NCI-H2196 (cell line): ENCODE results near the gene DHX30.
"Not testable (repeated sequence)": the region's sequence is repeated elsewhere in the genome, so short reads cannot be mapped to it uniquely, and the experiment has no call there.

Experiments
- DNase-seq: peaks from one replicate; lab custom pipeline; 2025; ENCODE audit not compliant: unreplicated experiment; lab: John Stamatoyannopoulos, UW

The DHX30 gene

DNA sequence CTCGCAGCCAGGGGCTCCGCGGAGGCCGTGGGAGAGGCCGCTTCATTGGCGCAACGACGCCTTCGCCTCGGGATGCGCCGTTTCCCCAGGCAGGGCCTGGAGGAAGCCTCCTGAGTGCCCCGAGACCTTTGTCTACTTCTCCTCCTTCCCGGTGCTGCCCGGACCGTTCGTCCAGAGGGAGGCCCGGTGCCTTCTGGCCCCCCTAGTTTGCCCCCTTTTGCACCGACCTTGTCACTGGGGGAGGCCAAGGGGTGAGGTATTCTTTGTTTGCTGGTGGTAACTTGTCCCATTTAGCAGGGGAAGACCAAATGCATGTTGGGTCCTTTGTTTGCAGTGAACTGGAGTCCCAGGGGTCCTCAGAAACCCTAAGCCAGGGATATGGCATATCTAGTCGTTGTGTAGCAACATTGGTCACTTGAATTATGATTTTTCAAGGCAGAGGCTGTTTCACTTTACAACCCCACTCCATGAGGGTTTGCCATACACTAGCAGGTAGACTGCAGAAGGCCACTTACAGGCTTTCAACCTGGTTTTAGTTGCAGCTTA lies 615 bp downstream of the DHX30 start:
- no peak for DNase-seq

- DNase-seq, result no peak
These were observed 1.6 kb downstream of the DHX30 start for GRCh38 chr3:47804577-47804976.

DNA sequence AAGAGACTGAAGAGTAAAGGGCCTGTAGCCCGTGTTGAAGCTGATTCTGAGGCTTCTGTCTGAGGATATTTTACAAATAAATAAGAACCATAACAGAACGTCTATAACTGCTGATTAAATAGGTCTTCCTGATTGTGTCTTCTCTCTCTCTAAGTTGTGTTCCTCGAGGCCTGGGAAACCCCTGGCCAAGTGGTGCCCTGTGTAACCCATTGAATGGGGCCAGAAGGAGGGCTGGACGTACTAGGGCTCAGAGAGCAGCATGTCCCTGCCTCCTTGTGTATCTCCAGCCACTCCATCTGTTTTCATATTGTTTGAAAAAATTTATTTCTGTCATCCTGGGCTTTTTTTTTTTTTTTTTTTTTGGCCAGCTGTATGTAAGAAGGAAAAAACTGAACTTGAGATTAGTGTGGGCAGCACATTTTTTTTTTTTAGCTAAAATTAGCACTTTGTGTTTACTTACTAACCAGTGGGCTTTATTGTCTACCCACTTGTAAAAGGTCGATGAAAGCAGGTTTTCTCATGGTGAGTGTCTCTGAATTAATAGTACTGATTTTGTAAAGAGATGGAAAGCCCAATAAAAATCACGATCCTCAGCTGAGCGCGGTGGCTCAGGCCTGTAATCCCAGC lies 10.7 kb downstream of the DHX30 start:
- DNase-seq, result no peak

DNA sequence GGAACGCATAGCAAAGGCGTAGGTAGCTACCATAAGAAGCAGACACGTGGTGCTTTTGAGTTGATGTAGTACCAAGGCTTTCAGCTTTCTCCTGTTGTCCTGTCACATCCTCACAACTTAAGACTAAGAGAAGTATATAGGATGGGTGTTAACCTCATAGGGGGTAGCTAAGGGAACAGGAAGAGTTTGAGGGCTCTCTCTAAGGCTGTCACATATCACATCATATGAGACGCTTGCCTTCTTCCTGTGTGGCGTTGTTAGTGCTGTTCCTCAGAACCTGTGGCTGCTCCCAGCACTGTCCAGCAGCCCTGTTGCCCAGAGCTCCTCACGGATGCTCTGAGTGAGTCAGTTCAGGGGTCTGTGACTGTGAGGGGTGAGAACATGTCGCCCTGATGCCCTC lies 14.7 kb downstream of the DHX30 start:
- DNase-seq, result no peak

GRCh38 chr3:47824541-47825473 lies 21.9 kb downstream of the DHX30 start:
- DNase-seq, result peak; percentile 62

- DNase-seq, result no peak
These were observed 22.7 kb downstream of the DHX30 start for GRCh38 chr3:47825590-47825989.

DNA sequence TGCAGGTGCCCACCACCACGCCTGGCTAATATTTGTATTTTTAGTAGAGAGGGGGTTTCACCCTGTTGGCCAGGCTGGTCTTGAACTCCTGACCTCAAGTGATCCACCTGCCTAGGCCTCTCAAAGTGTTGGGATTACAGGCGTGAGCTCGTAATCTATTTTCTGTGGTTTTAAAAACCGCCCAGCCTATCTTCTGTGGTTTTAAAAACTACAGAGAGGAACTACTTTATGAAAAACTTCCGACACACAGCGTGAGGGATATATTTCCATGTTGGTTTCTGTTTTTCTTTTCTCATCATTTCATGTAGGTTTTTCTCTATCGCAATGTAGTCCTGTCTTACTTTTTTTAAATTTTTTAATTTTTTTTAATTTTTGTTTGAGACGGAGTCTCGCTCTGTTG lies 26.5 kb downstream of the DHX30 start:
- not testable (repeated sequence) for DNase-seq

GRCh38 chr3:47836986-47837385 lies 34.0 kb downstream of the DHX30 start:
- DNase-seq, result no peak

GRCh38 chr3:47838503-47838902 lies 35.6 kb downstream of the DHX30 start:
- DNase-seq, result no peak

- no peak for DNase-seq
These were observed 38.9 kb downstream of the DHX30 start for GRCh38 chr3:47841786-47842349.

DNA sequence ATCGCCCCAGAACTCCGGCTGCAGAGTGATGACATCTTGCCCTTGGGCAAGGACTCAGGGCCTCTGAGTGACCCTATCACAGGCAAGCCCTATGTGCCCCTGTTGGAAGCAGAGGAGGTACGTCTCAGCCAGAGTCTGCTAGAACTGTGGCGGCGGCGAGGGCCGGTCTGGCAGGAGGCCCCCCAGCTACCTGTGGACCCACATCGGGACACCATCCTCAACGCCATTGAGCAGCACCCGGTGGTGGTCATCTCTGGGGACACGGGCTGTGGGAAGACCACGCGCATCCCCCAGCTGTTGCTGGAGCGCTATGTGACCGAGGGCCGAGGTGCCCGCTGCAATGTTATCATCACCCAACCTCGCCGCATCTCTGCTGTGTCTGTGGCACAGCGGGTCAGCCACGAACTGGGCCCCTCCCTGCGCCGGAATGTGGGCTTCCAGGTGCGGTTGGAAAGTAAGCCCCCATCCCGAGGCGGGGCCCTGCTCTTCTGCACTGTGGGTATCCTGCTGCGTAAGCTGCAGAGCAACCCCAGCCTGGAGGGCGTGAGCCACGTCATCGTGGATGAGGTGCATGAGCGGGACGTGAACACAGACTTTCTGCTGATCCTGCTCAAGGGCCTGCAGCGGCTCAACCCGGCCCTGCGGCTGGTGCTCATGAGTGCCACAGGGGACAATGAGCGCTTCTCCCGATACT lies 43.4 kb downstream of the DHX30 start:
- no peak for DNase-seq

- DNase-seq, result no peak
These were observed 43.9 kb downstream of the DHX30 start for GRCh38 chr3:47846880-47847248.

DNA sequence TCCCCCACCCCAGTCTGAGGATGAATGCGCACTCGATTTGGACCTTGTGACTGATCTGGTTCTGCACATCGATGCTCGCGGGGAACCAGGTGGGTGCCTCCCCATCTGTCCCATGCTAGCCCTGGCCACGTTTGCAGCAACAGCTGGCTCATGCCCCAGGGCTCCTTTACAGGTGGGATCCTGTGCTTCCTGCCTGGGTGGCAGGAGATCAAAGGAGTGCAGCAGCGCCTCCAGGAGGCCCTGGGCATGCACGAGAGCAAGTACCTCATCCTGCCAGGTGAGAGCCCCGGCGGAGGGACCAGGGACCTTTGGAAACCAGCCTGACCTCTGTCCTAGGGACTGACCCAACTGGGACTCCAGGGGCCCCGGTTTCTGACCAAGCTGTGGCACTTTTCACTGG lies 44.3 kb downstream of the DHX30 start:
- no peak for DNase-seq

DNA sequence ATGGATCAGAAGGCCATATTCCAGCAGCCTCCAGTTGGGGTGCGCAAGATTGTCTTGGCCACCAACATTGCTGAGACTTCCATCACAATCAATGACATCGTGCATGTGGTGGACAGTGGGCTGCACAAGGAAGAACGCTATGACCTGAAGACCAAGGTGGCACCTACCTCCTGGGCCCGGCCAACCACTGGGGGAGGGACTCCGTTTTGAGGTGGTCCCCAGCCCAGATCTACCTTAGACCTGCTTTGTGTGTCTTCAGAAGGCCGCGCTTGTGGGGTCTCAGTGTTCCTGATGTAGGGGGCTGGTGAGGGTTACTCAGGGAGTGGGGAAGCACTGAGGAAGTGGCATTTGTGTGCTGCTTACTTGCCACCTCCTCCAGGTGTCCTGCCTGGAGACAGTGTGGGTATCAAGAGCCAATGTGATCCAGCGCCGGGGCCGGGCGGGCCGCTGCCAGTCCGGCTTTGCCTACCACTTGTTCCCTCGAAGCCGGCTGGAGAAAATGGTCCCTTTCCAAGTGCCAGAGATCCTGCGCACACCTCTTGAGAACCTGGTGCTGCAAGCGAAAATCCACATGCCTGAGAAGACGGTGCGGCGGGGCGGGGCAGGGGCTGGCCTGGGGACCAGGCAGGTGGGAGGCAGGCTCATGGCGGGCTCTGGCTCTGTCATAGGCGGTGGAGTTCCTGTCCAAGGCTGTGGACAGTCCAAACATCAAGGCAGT lies 45.0 kb downstream of the DHX30 start:
- no peak for DNase-seq

DNA sequence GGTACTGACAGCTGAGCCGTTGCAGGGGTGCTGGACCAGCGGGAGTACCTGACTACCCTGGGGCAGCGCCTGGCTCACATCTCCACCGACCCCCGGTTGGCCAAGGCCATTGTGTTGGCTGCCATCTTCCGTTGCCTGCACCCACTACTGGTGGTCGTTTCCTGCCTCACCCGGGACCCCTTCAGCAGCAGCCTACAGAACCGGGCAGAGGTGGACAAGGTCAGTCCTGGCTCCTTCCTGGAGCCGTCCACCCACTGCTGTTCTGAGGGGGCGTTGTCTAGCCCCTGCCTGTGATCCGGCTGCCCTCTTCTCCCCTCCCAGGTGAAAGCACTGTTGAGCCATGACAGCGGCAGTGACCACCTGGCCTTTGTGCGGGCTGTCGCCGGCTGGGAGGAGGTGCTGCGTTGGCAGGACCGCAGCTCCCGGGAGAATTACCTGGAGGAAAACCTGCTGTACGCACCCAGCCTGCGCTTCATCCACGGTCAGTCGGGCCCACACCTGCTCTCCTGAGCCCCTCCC lies 45.7 kb downstream of the DHX30 start:
- DNase-seq, result no peak

DNA sequence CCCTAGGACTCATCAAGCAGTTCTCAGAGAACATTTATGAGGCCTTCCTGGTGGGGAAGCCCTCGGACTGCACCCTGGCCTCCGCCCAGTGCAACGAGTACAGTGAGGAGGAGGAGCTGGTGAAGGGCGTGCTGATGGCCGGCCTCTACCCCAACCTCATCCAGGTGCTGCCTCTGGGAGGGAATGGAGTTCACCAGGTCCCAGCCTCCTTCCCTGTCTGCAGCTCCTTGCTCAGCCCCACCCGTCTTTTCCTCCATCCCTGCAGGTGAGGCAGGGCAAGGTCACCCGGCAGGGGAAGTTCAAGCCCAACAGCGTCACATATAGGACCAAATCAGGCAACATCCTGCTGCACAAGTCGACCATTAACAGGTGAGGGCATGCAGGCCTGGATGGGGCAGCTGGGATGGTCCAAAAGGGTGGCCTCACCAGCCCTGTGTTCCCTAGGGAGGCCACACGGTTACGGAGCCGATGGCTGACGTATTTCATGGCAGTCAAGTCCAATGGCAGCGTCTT lies 46.3 kb downstream of the DHX30 start:
- no peak for DNase-seq

- DNase-seq, result no peak
These were observed 47.0 kb downstream of the DHX30 start for GRCh38 chr3:47849699-47850563.

GRCh38 chr3:47850564-47851410 lies 47.8 kb downstream of the DHX30 start:
- no peak for DNase-seq
